Measurements from ENCODE around the gene ARSJ. TPM values are rescaled to one million over a fixed set of nuclear protein-coding genes. Genes with fewer than 3 reads are reported as not detected.
"Not testable (repeated sequence)": the region's sequence is repeated elsewhere in the genome, so short reads cannot be mapped to it uniquely, and the experiment has no call there.

ARSJ gene
- total RNA-seq, 4 donors from 2014 or later = 7.0 to 37.9 (median 9.8) TPM

GRCh38 chr4:113941836-113942235 is 37.6 kb downstream of the ARSJ start:
- DNase-seq = no peak
- no peak overlapping the region for H3K27ac ChIP-seq
- no peaks in the 10 kb centered on the region for H3K27me3 ChIP-seq
- no peaks in the 10 kb centered on the region for H3K36me3 ChIP-seq
- no peak overlapping the region for H3K4me3 ChIP-seq
- intact Hi-C loops (cut with DNase I; ENCODE audit: low total_unique reads) = no loop called here
- H3K9me3 ChIP-seq = no peaks in the 10 kb centered on the region
- no peaks in the 10 kb centered on the region for H3K4me1 ChIP-seq
- TF ChIP-seq POLR2A (IDR thresholded peaks at IDR 0.05) (no peak), CTCF (IDR thresholded peaks at IDR 0.05) (no peak)

GRCh38 chr4:113940103-113940502 is 39.3 kb downstream of the ARSJ start:
- not testable (repeated sequence) for H3K9me3 ChIP-seq, H3K36me3 ChIP-seq

GRCh38 chr4:113935190-113935589 is 44.3 kb downstream of the ARSJ start:
- TF ChIP-seq CTCF (IDR thresholded peaks at IDR 0.05) (no peak), POLR2A (IDR thresholded peaks at IDR 0.05) (no peak)
- H3K36me3 ChIP-seq = no peaks in the 10 kb centered on the region
- intact Hi-C loops (cut with DNase I; ENCODE audit: low total_unique reads) = no loop called here
- no peaks in the 10 kb centered on the region for H3K4me1 ChIP-seq
- no peaks in the 10 kb centered on the region for H3K9me3 ChIP-seq
- no peak overlapping the region for H3K4me3 ChIP-seq
- H3K27me3 ChIP-seq = no peaks in the 10 kb centered on the region
- no peak overlapping the region for H3K27ac ChIP-seq
- DNase-seq = no peak

More at GRCh38 chr4:113940103-113940502, 39.3 kb downstream of the ARSJ start:
- H3K4me1 ChIP-seq; H3K4me3 ChIP-seq; H3K27me3 ChIP-seq; H3K27ac ChIP-seq; intact Hi-C loops (cut with DNase I; ENCODE audit: low total_unique reads); DNase-seq: not testable (repeated sequence)

GRCh38 chr4:113924706-113925105 is 54.7 kb downstream of the ARSJ start:
- H3K9me3 ChIP-seq; H3K36me3 ChIP-seq; DNase-seq; intact Hi-C loops (cut with DNase I; ENCODE audit: low total_unique reads); H3K4me3 ChIP-seq; H3K4me1 ChIP-seq; H3K27ac ChIP-seq; H3K27me3 ChIP-seq: not testable (repeated sequence)

- H3K27ac ChIP-seq = no peak overlapping the region
- intact Hi-C loops (cut with DNase I; ENCODE audit: low total_unique reads) = no loop called here
- no peak for TF ChIP-seq CTCF (IDR thresholded peaks at IDR 0.05)
- no peak for TF ChIP-seq POLR2A (IDR thresholded peaks at IDR 0.05)
Observed at GRCh38 chr4:113921089-113921794, 58.2 kb downstream of the ARSJ start.

GRCh38 chr4:113919611-113920010 is 59.8 kb downstream of the ARSJ start:
- H3K27ac ChIP-seq = no peak overlapping the region
- H3K9me3 ChIP-seq = no peaks in the 10 kb centered on the region
- H3K4me1 ChIP-seq = no peaks in the 10 kb centered on the region
- no peak for DNase-seq
- no peak overlapping the region for H3K4me3 ChIP-seq
- intact Hi-C loops (cut with DNase I; ENCODE audit: low total_unique reads) = no loop called here
- TF ChIP-seq POLR2A (IDR thresholded peaks at IDR 0.05) (no peak), CTCF (IDR thresholded peaks at IDR 0.05) (no peak)
- no peaks in the 10 kb centered on the region for H3K27me3 ChIP-seq
- H3K36me3 ChIP-seq = no peaks in the 10 kb centered on the region

More at GRCh38 chr4:113921089-113921794, 58.2 kb downstream of the ARSJ start:
- Histone ChIP-seq H3K9me3 (no peaks in the 10 kb centered on the region), H3K4me1 (no peaks in the 10 kb centered on the region), H3K27me3 (no peaks in the 10 kb centered on the region), H3K4me3 (no peak overlapping the region), H3K36me3 (no peaks in the 10 kb centered on the region)
- no peak for DNase-seq

Data from uterus (tissue), 4 donors.